ENCODE data around the gene ORC3.

The ORC3 gene

DNA sequence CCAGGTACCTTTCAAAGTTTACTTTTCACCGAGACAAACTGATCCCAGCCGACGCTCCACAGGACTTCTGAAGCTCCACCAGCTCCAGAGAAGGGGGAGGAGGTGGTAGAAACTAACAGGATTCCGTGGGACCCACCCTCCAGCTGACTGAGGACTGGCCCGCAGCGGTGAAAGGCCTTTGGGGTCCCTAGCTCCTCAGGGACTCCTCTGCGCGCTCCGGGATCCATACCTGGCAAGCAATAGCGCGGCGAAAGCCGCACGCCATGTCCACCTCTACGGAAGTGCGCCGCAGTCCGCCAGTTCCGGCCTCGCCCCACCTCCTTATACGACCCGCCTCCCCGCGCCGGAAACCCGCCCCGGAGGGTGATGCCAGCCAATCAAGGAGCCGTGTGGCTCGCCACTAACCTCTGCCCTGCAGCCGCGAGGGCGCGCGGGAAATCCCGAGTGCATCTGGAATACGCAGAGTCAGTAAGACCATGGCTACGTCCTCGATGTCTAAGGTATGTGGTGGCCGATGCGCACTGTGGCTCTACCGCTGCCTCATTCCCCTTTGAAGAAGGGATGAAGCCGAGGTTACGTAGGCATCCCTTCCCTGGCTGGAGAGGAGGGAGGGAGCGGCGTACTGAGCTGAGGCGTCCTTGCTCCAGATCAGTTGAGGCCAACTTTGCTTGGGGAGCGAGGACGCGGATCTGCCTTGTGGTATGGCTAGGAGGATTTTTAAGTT, at the start of gene ORC3, which contains the start of gene RARS2:
Gene ORC3, plus strand, starts transcription at position 443 of the 724 bp plus-strand sequence. Its CDS starts 34 bp downstream, at position 477.
Gene RARS2, minus strand, starts transcription at position 295 of the 724 bp plus-strand sequence. Its CDS starts 30 bp downstream, at position 265.
- no peaks in the 10 kb centered on the region for H3K27me3 Mint-ChIP-seq (ENCODE audit: low read depth)
- H3K4me1 Mint-ChIP-seq: peaks cover 39% of the 10 kb centered on the region
- peak within 1 kb of the TSS; percentile 89 to 92 (median 91) for H3K4me3 Mint-ChIP-seq
- TF ChIP-seq CTCF (IDR thresholded peaks at IDR 0.05; ENCODE audit: unreplicated experiment in 3 of 3): no peak
- H3K9me3 Mint-ChIP-seq: no peaks in the 10 kb centered on the region
- peak within 1 kb of the TSS; percentile 80 to 87 (median 81) for H3K27ac Mint-ChIP-seq
- peaks cover 24% of the 10 kb centered on the region for H3K36me3 Mint-ChIP-seq (ENCODE audit: low read depth)

- Mint-ChIP-seq H3K4me1 (peaks cover 4% of the 10 kb centered on the region), H3K27me3 (ENCODE audit: low read depth) (no peaks in the 10 kb centered on the region), H3K27ac (peak overlapping the region; percentile 85 to 95 (median 86)), H3K4me3 (peak overlapping the region in 2 of 3 experiments; percentile 2 to 26), H3K9me3 (no peaks in the 10 kb centered on the region), H3K36me3 (ENCODE audit: low read depth) (peaks cover 58% of the 10 kb centered on the region)
- no peak for TF ChIP-seq CTCF (IDR thresholded peaks at IDR 0.05; ENCODE audit: unreplicated experiment in 3 of 3)
Observed at GRCh38 chr6:87540539-87540938, 49.4 kb upstream of the ORC3 start.

DNA sequence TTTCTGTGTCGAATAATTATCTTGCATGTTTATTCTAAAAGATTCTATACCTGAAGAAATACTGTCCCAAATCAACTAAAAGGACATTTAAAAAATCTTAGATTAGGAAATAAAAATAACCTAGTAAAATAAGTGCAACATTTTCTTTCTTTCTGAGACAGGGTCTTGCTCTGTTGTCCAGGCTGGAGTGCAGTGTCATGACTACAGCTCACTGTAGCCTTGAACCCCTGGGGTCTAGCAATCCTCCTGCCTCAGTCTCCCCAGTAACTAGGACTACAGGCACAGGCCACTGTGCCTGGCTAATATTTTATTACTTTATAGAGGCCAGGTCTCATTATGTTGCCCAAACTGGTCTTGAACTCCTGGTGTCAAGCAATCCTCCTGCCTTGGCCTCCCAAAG, 48.9 kb upstream of the ORC3 start:
- Mint-ChIP-seq H3K36me3 (ENCODE audit: low read depth) (peaks cover 60% of the 10 kb centered on the region), H3K27me3 (ENCODE audit: low read depth) (no peaks in the 10 kb centered on the region), H3K4me3 (no peak overlapping the region), H3K27ac (peak overlapping the region in 2 of 3 experiments; percentile 86 to 95), H3K4me1 (peaks cover 4% of the 10 kb centered on the region), H3K9me3 (no peaks in the 10 kb centered on the region)
- no peak for TF ChIP-seq CTCF (IDR thresholded peaks at IDR 0.05; ENCODE audit: unreplicated experiment in 3 of 3)

DNA sequence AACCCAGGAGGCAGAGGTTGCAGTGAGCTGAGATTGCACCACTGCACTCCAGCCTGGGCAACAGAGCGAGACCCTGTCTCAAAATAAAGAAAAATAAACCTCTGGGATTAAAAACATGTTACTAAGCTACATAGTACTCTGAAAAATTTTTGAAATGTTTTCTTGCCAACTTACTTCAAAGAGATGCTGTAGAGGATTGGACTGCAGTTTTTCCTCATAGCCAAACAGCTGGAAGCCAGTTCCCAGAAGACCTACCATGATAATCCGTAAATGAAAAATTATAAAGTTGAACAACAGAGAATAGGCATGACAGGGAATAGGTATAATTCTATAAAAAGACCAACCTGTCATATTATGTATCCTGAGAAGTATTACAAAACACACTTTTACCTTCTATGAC, 48.2 kb upstream of the ORC3 start:
- no peaks in the 10 kb centered on the region for H3K9me3 Mint-ChIP-seq
- H3K4me1 Mint-ChIP-seq: peaks cover 4% of the 10 kb centered on the region
- H3K27me3 Mint-ChIP-seq (ENCODE audit: low read depth): no peaks in the 10 kb centered on the region

DNA sequence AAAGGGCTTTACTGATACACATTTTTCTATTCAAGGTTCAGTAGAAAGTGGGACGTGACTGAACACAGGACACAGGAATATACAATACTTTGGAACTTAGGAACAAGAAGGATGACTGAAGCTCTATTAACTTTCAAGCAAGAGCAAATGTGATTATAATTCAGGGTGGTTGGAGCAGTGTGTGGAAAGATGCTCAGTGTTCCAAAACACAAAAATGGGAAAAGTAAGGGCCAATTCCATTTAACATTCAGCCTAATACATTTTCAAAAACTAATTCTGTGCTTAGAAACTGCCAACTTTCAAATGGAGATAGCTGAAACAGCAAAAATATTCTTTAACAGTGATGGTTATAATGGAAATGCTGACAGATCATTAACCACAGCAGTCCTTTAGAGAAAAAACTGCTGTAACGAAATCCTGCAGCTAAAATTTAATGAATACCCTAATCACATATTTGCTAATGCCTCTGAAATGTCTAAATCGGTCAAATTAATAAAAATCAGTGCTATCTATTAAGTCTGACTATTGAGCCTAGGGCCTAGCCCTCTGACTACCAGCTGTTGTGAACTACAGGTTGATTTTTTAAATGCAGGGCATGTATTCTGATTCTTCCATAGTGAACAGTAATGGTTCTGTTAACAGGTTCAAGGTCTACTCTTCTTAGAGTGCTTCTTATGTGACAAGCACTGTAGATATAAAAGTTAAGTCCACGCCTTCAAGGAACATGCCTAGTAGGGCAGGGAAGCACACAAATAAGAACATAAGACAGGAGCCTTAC, 46.0 kb upstream of the ORC3 start:
- Mint-ChIP-seq H3K36me3 (ENCODE audit: low read depth) (peaks cover 66% of the 10 kb centered on the region), H3K27ac (peak overlapping the region; percentile 23 to 47 (median 35)), H3K4me3 (no peak overlapping the region), H3K9me3 (no peaks in the 10 kb centered on the region), H3K27me3 (ENCODE audit: low read depth) (no peaks in the 10 kb centered on the region), H3K4me1 (peaks cover 4% of the 10 kb centered on the region)
- no peak for TF ChIP-seq CTCF (IDR thresholded peaks at IDR 0.05; ENCODE audit: unreplicated experiment in 3 of 3)

More for the DNA sequence above, 48.2 kb upstream of the ORC3 start:
- Mint-ChIP-seq H3K36me3 (ENCODE audit: low read depth) (peaks cover 62% of the 10 kb centered on the region), H3K4me3 (no peak overlapping the region), H3K27ac (no peak overlapping the region)
- TF ChIP-seq CTCF (IDR thresholded peaks at IDR 0.05; ENCODE audit: unreplicated experiment in 3 of 3): no peak

All from nephron (organoid).